ENCODE measurements around the gene POLR3K.

The POLR3K gene

DNA sequence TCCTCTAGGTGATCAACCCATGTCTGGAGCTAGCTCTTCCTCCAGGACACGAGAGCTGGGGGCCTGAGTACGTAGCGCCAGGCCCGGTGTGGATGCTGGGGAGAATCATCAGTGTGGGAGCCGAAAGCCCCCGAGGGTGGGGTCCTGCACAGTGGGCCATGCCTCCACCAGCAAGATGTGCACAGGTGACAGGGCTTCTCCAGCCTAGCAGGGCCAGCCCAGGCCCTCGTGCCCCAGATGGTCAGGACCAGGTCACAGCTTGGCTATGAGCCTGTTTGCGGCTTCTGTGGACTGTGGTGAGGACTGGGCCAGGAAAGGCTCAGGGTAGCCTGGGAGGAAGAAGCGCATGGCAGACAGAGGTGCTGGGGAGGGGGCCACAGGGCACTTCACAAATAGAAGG is 32.5 kb upstream of the POLR3K start:
- H3K9ac ChIP-seq (ENCODE audit: low read length), result no peak overlapping the region
- H4K20me1 ChIP-seq (ENCODE audit: insufficient read depth, low read length), result no peaks in the 10 kb centered on the region
- H3K36me3 ChIP-seq (replicated peaks; ENCODE audit: insufficient read depth, low read length), result no peaks in the 10 kb centered on the region
- no peaks in the 10 kb centered on the region for H3K27me3 ChIP-seq (replicated peaks; ENCODE audit: insufficient read depth, low read length)
- no peak overlapping the region for H3K4me2 ChIP-seq (ENCODE audit: low read depth, low read length)
- no peaks in the 10 kb centered on the region for H3K79me2 ChIP-seq (ENCODE audit: low read length)
- H3K27ac ChIP-seq (ENCODE audit: low read length), result no peak overlapping the region
- no peak overlapping the region for H2AFZ ChIP-seq (ENCODE audit: low read length)
- H3F3A ChIP-seq (ENCODE audit: insufficient read depth, low read length), result peaks cover 4% of the 10 kb centered on the region; the same call in 1 of the 2 replicates
- no peak overlapping the region for H3K4me3 ChIP-seq (ENCODE audit: low read length)
- no peak for DNase-seq
- TF ChIP-seq EZH2phosphoT487 (IDR thresholded peaks at IDR 0.05; ENCODE audit: low read length) (no peak), EZH2 (optimal IDR thresholded peaks at IDR 0.05; ENCODE audit: low read depth, low read length) (no peak)
- TF ChIP-seq, protein P1, sequence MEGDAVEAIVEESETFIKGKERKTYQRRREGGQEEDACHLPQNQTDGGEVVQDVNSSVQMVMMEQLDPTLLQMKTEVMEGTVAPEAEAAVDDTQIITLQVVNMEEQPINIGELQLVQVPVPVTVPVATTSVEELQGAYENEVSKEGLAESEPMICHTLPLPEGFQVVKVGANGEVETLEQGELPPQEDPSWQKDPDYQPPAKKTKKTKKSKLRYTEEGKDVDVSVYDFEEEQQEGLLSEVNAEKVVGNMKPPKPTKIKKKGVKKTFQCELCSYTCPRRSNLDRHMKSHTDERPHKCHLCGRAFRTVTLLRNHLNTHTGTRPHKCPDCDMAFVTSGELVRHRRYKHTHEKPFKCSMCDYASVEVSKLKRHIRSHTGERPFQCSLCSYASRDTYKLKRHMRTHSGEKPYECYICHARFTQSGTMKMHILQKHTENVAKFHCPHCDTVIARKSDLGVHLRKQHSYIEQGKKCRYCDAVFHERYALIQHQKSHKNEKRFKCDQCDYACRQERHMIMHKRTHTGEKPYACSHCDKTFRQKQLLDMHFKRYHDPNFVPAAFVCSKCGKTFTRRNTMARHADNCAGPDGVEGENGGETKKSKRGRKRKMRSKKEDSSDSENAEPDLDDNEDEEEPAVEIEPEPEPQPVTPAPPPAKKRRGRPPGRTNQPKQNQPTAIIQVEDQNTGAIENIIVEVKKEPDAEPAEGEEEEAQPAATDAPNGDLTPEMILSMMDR (IDR thresholded peaks at IDR 0.05; ENCODE audit: low read length), result no peak
- peaks cover 23% of the 10 kb centered on the region for H3K4me1 ChIP-seq (ENCODE audit: low read length)
- H3K9me2 ChIP-seq (replicated peaks; ENCODE audit: insufficient read depth, low read length), result no peaks in the 10 kb centered on the region
- no peaks in the 10 kb centered on the region for H3K9me3 ChIP-seq (replicated peaks; ENCODE audit: insufficient read depth, low read length)

DNA sequence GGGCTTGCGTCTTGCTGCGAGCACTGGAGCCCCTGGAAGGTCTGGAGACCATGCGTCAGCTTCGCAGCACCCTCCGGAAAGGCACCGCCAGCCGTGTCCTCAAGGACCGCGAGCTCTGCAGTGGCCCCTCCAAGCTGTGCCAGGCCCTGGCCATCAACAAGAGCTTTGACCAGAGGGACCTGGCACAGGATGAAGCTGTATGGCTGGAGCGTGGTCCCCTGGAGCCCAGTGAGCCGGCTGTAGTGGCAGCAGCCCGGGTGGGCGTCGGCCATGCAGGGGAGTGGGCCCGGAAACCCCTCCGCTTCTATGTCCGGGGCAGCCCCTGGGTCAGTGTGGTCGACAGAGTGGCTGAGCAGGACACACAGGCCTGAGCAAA is 32.0 kb upstream of the POLR3K start:
- Histone ChIP-seq H3K79me2 (ENCODE audit: low read length) (no peaks in the 10 kb centered on the region), H3F3A (ENCODE audit: insufficient read depth, low read length) (peaks cover 4% of the 10 kb centered on the region; the same call in 1 of the 2 replicates), H3K36me3 (replicated peaks; ENCODE audit: insufficient read depth, low read length) (no peaks in the 10 kb centered on the region), H3K27me3 (replicated peaks; ENCODE audit: insufficient read depth, low read length) (no peaks in the 10 kb centered on the region), H2AFZ (ENCODE audit: low read length) (no peak overlapping the region), H3K9me3 (replicated peaks; ENCODE audit: insufficient read depth, low read length) (no peaks in the 10 kb centered on the region), H3K4me2 (ENCODE audit: low read depth, low read length) (peak overlapping the region; percentile 8; the same call in 1 of the 2 replicates), H3K9me2 (replicated peaks; ENCODE audit: insufficient read depth, low read length) (no peaks in the 10 kb centered on the region), H4K20me1 (ENCODE audit: insufficient read depth, low read length) (no peaks in the 10 kb centered on the region), H3K4me1 (ENCODE audit: low read length) (peaks cover 23% of the 10 kb centered on the region), H3K27ac (ENCODE audit: low read length) (peak overlapping the region; percentile 67; the same call in 1 of the 2 replicates), H3K4me3 (ENCODE audit: low read length) (no peak overlapping the region), H3K9ac (ENCODE audit: low read length) (peak overlapping the region; percentile 9; the same call in 1 of the 2 replicates)
- TF ChIP-seq EZH2phosphoT487 (IDR thresholded peaks at IDR 0.05; ENCODE audit: low read length), result no peak
- TF ChIP-seq EZH2 (optimal IDR thresholded peaks at IDR 0.05; ENCODE audit: low read depth, low read length), result no peak
- TF ChIP-seq, protein P1 (IDR thresholded peaks at IDR 0.05; ENCODE audit: low read length), result no peak
- no peak for DNase-seq

DNA sequence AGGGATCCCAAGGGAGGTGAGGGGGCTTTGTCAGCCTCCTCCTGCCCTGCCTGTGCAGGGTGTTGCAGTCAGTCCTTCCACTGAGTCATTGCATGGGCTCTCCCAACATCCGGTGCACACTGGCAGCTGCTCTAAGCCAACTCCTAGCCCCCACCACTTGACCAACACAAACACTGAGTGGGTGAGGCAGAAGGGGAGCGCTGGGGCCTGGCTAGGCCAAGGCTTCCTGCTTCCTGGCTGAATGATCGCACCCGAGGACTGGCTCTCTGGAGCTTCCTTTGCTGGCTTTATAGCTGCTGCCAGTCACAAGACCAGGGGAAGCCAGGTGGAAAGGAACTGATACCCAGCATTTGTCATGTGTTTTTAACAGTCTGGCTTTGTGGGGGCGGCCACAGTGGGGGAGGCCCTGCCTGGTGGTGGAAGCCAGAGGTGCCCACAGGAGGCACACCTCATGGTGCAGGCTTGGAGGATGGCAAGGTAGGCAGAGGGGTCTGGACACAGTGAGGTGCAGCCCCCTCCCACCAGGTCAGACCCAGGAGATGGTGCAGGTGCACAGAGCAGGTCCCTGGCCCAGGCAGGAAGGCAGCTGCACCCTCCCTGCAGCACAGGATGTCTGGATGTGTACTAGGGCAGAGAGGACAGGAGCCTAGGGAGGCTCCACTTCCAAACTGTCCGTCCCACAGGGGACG is 31.5 kb upstream of the POLR3K start:
- Histone ChIP-seq H3K4me3 (ENCODE audit: low read length) (no peak overlapping the region), H3K27ac (ENCODE audit: low read length) (peak overlapping the region; percentile 67; the same call in 1 of the 2 replicates), H3K9me3 (replicated peaks; ENCODE audit: insufficient read depth, low read length) (no peaks in the 10 kb centered on the region), H3K9ac (ENCODE audit: low read length) (peak overlapping the region; percentile 10; the same call in 1 of the 2 replicates), H3K9me2 (replicated peaks; ENCODE audit: insufficient read depth, low read length) (no peaks in the 10 kb centered on the region), H3K4me1 (ENCODE audit: low read length) (peaks cover 23% of the 10 kb centered on the region), H3K36me3 (replicated peaks; ENCODE audit: insufficient read depth, low read length) (no peaks in the 10 kb centered on the region), H3K4me2 (ENCODE audit: low read depth, low read length) (peak overlapping the region; percentile 8; the same call in 1 of the 2 replicates), H2AFZ (ENCODE audit: low read length) (no peak overlapping the region), H4K20me1 (ENCODE audit: insufficient read depth, low read length) (no peaks in the 10 kb centered on the region), H3F3A (ENCODE audit: insufficient read depth, low read length) (peaks cover 4% of the 10 kb centered on the region; the same call in 1 of the 2 replicates), H3K79me2 (ENCODE audit: low read length) (no peaks in the 10 kb centered on the region), H3K27me3 (replicated peaks; ENCODE audit: insufficient read depth, low read length) (no peaks in the 10 kb centered on the region)
- TF ChIP-seq EZH2phosphoT487 (IDR thresholded peaks at IDR 0.05; ENCODE audit: low read length) (no peak), EZH2 (optimal IDR thresholded peaks at IDR 0.05; ENCODE audit: low read depth, low read length) (no peak)
- TF ChIP-seq, protein P1 (IDR thresholded peaks at IDR 0.05; ENCODE audit: low read length), result no peak
- DNase-seq, result peak; percentile 26
